HG03103 (cell line): ENCODE results near the gene TMEM60.
"Not testable (repeated sequence)": the region's sequence is repeated elsewhere in the genome, so short reads cannot be mapped to it uniquely, and the experiment has no call there.

Experiments used
- ATAC-seq: cut with Tn5 transposase; IDR thresholded peaks from one replicate; pipeline ENCODE4 v1.9.1; 2021; ENCODE audit warnings: low read depth; ENCODE audit not compliant: unreplicated experiment

Gene TMEM60

GRCh38 chr7:77798394-77799077 lies at the start of gene TMEM60, which contains the start of gene PHTF2:
Gene TMEM60 (minus strand): TSS chr7:77798434. CDS start chr7:77794373, 4,061 bp downstream.
Gene PHTF2 (plus strand): TSS chr7:77798773.
- ATAC-seq, result peak; percentile 86

DNA sequence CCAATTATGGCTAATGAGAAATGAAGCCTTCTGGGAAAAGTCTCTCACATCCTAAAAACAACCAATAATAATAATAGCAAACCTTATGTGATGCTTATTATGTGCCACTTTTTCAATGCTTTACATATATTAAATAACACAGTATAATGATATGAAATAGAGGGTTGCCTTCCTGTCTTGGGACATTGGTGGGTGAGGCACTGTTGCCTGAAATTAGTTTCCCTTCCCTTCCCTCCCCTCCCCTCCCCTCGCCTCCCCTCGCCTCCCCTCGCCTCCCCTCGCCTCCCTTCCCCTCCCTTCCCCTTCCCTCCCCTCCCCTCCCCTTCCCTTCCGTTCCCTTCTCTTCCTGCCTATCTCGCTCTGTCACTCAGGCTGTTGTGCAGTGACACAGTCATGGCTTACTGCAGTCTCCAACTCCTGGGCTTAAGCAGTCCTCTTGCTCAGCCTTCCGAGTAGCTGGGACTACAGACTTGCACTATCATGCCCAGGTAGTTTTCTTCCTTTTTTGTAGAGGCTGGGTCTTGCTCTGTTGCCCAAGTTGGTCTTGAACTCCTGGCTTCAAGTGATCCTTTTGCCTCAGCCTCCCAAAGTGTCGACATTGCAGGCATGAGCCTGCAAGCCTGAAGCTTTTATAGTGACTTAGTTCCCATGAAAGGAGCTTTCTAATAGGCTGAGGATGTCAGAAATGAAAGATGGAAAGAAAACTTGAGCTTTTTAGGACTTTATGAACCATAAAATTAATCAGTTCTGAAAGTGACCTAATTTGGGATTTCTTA lies 48.3 kb upstream of the TMEM60 start:
- no peak for ATAC-seq

DNA sequence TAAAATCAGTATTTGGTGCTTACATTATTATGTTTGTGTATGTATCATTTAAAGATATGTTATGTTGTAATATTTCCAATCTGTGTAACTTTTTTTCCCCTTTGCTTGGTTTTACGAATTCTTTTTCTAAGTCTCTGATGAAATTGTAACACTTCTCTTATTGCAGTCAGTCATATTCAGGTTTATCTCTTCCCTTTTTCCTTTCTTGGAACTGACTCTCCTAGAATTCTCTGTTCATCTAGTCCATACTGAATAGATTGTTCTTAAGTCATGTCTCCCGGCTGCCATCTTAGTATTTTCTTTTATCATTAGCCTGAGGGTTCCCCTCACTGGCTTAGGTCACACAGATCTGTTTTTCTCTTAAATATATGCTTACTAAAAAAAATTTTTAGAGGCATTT lies 45.0 kb upstream of the TMEM60 start:
- no peak for ATAC-seq

GRCh38 chr7:77839919-77840318 lies 41.7 kb upstream of the TMEM60 start:
- ATAC-seq, result no peak

GRCh38 chr7:77838929-77839491 lies 40.8 kb upstream of the TMEM60 start:
- no peak for ATAC-seq

- no peak for ATAC-seq
These were observed 39.7 kb upstream of the TMEM60 start for GRCh38 chr7:77837966-77838365.

GRCh38 chr7:77837275-77837674 lies 39.0 kb upstream of the TMEM60 start:
- ATAC-seq, result no peak

DNA sequence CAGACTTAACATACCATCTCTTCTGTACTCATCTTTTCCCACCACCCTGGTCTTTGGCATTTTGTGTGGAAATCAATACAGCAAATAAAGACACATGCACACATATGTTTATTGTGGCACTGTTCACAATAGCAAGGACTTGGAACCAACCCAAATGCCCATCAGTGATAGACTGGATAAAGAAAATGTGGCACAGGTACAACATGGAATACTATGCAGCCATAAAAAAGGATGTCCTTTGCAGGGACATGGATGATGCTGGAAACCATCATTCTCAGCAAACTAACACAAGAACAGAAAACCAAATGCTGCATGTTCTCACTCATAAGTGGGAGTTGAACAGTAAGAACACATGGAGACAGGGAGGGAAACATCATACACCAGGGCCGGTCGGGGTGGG lies 38.2 kb upstream of the TMEM60 start:
- not testable (repeated sequence) for ATAC-seq

- no peak for ATAC-seq
These were observed 34.9 kb upstream of the TMEM60 start for GRCh38 chr7:77833136-77833535.

- ATAC-seq, result no peak
These were observed 33.7 kb upstream of the TMEM60 start for GRCh38 chr7:77831953-77832352.

- ATAC-seq, result no peak
These were observed 33.2 kb upstream of the TMEM60 start for GRCh38 chr7:77831481-77831880.

- no peak for ATAC-seq
These were observed 32.6 kb upstream of the TMEM60 start for GRCh38 chr7:77830649-77831355.

DNA sequence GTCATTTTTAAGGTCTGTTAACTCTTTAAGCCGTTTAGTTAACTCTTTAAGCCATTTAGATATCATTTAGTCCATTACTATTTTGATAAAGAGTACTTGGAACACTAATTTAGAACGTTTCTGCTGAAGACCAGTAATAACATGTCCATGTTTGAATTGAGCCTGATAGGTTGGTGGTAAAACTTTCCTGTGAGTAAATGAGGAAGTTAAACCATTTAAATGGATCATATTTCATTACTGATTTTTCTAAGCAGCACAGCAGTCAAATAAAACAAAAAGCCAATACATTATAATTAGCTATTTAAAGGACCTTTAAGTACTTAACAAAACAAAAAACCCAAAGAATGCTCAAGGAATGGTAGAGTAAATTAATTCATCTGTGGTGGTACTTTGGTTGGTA lies 29.8 kb upstream of the TMEM60 start:
- no peak for ATAC-seq

DNA sequence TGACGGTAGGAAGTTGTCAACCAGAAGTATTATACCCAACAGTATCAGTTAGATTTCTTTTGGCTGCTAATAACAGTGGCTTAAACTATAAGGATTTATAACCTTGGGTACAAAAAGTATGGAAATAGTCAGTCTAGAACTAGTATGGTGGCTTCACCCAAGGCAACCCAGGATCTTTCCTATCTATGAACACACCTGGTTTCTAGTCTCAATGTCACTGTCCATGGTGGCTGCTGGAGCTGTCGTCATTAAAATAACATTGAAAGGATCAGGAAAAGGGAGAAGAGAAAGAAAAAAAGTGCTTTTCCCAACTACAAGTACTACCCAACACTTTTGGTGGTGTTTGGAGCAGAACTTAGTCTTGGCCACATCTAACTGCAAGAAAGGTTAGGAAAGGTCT lies 28.1 kb upstream of the TMEM60 start:
- no peak for ATAC-seq

- no peak for ATAC-seq
These were observed 26.9 kb upstream of the TMEM60 start for GRCh38 chr7:77825131-77825530.

GRCh38 chr7:77824636-77825035 lies 26.4 kb upstream of the TMEM60 start:
- ATAC-seq, result no peak

DNA sequence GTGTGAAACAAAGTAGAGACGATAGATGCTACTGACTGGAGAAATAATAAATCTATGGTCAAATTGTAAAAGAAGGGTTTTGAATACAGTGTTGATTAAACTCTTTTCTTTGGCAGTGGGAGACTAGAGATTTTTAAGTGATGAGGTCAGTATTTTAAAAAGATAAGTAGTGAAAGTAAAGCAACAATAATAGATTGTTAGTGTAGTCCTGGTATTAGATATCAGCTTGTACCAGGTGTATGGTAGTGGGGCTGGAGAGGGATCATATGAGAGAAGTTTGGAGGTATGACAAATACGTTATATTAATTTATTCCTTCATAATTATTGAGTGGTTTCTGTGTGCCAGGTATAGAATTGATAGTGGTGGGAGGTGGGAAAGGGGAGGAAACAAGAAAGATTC lies 25.6 kb upstream of the TMEM60 start:
- ATAC-seq, result no peak

GRCh38 chr7:77822269-77822668 lies 24.0 kb upstream of the TMEM60 start:
- no peak for ATAC-seq

- no peak for ATAC-seq
These were observed 22.7 kb upstream of the TMEM60 start for GRCh38 chr7:77820967-77821366.

DNA sequence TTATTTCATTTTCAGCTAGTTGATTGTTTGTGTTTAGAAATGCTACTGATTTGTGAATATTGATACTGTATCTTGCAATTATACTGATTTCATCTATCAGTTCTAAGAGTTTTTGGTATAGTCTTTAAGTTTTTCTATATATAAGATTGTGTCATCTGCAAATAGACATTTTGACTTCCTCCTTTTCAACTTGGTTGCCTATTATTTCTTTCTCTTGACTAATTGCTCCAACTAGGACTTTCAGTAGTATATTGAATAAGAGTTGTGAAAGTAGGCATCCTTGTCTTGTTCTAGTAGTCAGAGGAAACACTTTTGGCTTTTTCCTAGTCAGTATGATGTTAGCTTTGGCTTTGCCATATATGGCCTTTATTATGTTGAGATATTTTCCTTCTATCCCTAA lies 20.8 kb upstream of the TMEM60 start:
- no peak for ATAC-seq

DNA sequence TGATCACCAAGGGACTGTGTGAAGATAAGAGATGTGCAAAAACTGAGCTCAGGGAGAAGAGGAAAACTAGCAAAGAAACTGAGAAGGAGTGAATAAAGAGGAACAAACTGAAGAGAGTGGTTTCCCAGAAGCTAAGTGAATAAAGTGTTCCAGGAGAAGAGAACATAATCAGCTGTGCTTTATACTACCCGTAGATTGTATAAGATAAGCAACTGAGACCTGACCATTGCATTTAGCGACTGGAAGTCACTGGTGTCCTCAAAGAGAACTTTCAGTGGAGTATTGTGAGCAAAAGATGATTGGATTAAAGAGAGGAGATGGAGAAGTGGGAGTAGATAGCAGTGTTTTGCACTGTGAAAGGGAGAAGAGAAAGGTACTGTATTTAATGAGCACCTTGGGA lies 14.9 kb upstream of the TMEM60 start:
- ATAC-seq, result no peak
